NCI-H226 (cell line): ENCODE measurements around the gene GRID2.
"Not testable (repeated sequence)": the region's sequence is repeated elsewhere in the genome, so short reads cannot be mapped to it uniquely, and the experiment has no call there.

Source experiments
- DNase-seq: peaks from one replicate; pipeline ENCODE4 v3.0.0-alpha.2; 2015

The GRID2 gene

GRCh38 chr4:93346840-93347239, 1043.1 kb downstream of the GRID2 start:
- no peak for DNase-seq

- DNase-seq, result no peak
Measured at GRCh38 chr4:93348896-93349295, 1045.1 kb downstream of the GRID2 start.

GRCh38 chr4:93351846-93352245, 1048.1 kb downstream of the GRID2 start:
- peak; percentile 62 for DNase-seq

- DNase-seq, result peak; percentile 20
Measured at GRCh38 chr4:93355411-93355810, 1051.6 kb downstream of the GRID2 start.

- no peak for DNase-seq
Measured at GRCh38 chr4:93359586-93359985, 1055.8 kb downstream of the GRID2 start.

- DNase-seq, result not testable (repeated sequence)
Measured at GRCh38 chr4:93366169-93366755, 1062.5 kb downstream of the GRID2 start.

GRCh38 chr4:93368968-93369367, 1065.2 kb downstream of the GRID2 start:
- no peak for DNase-seq

GRCh38 chr4:93370256-93370655, 1066.5 kb downstream of the GRID2 start:
- no peak for DNase-seq

GRCh38 chr4:93373893-93374860, 1070.4 kb downstream of the GRID2 start:
- DNase-seq, result no peak

- no peak for DNase-seq
Measured at GRCh38 chr4:93384241-93384640, 1080.5 kb downstream of the GRID2 start.

GRCh38 chr4:93384887-93385286, 1081.1 kb downstream of the GRID2 start:
- peak; percentile 44 for DNase-seq

GRCh38 chr4:93394545-93395081, 1090.8 kb downstream of the GRID2 start:
- peak; percentile 52 for DNase-seq

GRCh38 chr4:93396272-93396671, 1092.5 kb downstream of the GRID2 start:
- DNase-seq, result peak; percentile 44

- DNase-seq, result no peak
Measured at GRCh38 chr4:93403571-93403970, 1099.8 kb downstream of the GRID2 start.

- DNase-seq, result no peak
Measured at GRCh38 chr4:93407493-93408275, 1103.9 kb downstream of the GRID2 start.

- DNase-seq, result no peak
Measured at GRCh38 chr4:93409035-93409434, 1105.3 kb downstream of the GRID2 start.

GRCh38 chr4:93414041-93414550, 1110.3 kb downstream of the GRID2 start:
- DNase-seq, result no peak

GRCh38 chr4:93416344-93417128, 1112.8 kb downstream of the GRID2 start:
- DNase-seq, result no peak

- no peak for DNase-seq
Measured at GRCh38 chr4:93431371-93431770, 1127.6 kb downstream of the GRID2 start.

GRCh38 chr4:93433840-93434239, 1130.1 kb downstream of the GRID2 start:
- DNase-seq, result no peak

- no peak for DNase-seq
Measured at GRCh38 chr4:93436000-93436626, 1132.3 kb downstream of the GRID2 start.

- no peak for DNase-seq
Measured at GRCh38 chr4:93437991-93438390, 1134.2 kb downstream of the GRID2 start.
